HAP-1 (cell line): Measurements from ENCODE around the gene ZNF711.
"Not testable (repeated sequence)": the region's sequence is repeated elsewhere in the genome, so short reads cannot be mapped to it uniquely, and the experiment has no call there.

Source experiments
- DNase-seq, 2 experiments: peaks; one replicate each; pipeline ENCODE4 v3.0.0-alpha.2; 2016 to 2020; ENCODE audit warnings: low spot score in 2 of 2
- H3K27me3 ChIP-seq: fragments of 250-450 bp; sonication (Bioruptor Pico); 2 replicates; pipeline ENCODE4 v1.5.1; 2020; ENCODE audit warnings: low read depth, mild to moderate bottlenecking, moderate library complexity
- H3K36me3 ChIP-seq: fragments of 250-450 bp; sonication (Bioruptor Pico); replicated peaks from 2 replicates; pipeline ENCODE4 v1.5.1; 2020; ENCODE audit warnings: mild to moderate bottlenecking
- H3K4me1 ChIP-seq: fragments of 250-450 bp; sonication (Bioruptor Pico); 2 replicates; pipeline ENCODE4 v1.5.1; 2020; ENCODE audit warnings: mild to moderate bottlenecking
- H3K4me3 ChIP-seq: fragments of 250-450 bp; sonication (Bioruptor Pico); 2 replicates; pipeline ENCODE4 v1.5.1; 2020; ENCODE audit warnings: mild to moderate bottlenecking, moderate library complexity
- H3K9me3 ChIP-seq: fragments of 250-450 bp; sonication (Bioruptor Pico); 2 replicates; pipeline ENCODE4 v1.5.1; 2020; ENCODE audit warnings: mild to moderate bottlenecking, moderate library complexity
- in situ Hi-C: fragments of 300-500 bp; cut with MboI; formaldehyde crosslinking; loops from 3 replicates; pipeline ENCODE4 v1.14.3; 2020; ENCODE audit warnings: low sequenced_read_pairs, inconsistent platforms, mixed read lengths

The ZNF711 gene

GRCh38 chrX:85243761-85244449 is at the start of gene ZNF711, which contains the start of gene SATL1:
Gene ZNF711 (plus strand): TSS chrX:85243991. CDS start chrX:85247573, 3,582 bp downstream.
Gene SATL1 (minus strand): TSS chrX:85243779. CDS start chrX:85108968, 134,811 bp downstream.
- Histone ChIP-seq H3K4me1 (peaks cover 22% of the 10 kb centered on the region), H3K27me3 (no peaks in the 10 kb centered on the region), H3K4me3 (peak within 1 kb of the TSS; percentile 77), H3K36me3 (peaks cover 5% of the 10 kb centered on the region), H3K9me3 (no peaks in the 10 kb centered on the region)
- in situ Hi-C loops, result no loop called here
- peak; percentile 90 to 92 for DNase-seq

- no peaks in the 10 kb centered on the region for H3K9me3 ChIP-seq
- H3K4me1 ChIP-seq, result peaks cover 5% of the 10 kb centered on the region
- H3K36me3 ChIP-seq, result no peaks in the 10 kb centered on the region
- no peaks in the 10 kb centered on the region for H3K27me3 ChIP-seq
- H3K4me3 ChIP-seq, result no peak overlapping the region
- in situ Hi-C loops, result no loop called here
- DNase-seq, result peak in 1 of 2 experiments; percentile 46
Measured at GRCh38 chrX:85196319-85196718, 47.5 kb upstream of the ZNF711 start.

DNA sequence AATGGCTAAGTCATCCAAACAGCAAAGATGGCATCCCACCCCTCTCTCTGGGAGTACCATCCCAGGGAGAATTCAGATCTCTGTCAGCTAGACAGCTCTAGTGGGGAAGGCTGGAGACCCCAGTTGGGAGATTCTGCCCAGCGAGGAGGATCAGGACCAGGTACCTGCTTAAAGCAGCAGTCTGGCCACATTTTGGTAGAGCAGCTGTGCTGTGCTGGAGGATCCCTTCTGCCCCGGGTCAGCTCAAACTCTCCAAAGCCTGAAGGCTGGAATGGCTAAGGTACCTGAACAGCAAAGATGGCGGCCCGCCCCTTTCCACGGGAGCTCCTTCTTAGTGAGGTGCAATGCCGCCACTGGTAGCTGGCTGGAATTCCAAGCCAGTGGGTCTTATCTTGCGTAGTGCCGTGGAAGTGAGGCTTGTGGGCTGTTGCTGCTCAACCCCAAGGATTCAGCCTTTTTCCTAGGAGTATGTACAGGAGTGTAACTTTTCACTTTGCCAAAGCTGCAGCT is 40.3 kb upstream of the ZNF711 start:
- Histone ChIP-seq H3K4me1 (no peaks in the 10 kb centered on the region), H3K9me3 (no peaks in the 10 kb centered on the region), H3K27me3 (no peaks in the 10 kb centered on the region), H3K4me3 (no peak overlapping the region), H3K36me3 (no peaks in the 10 kb centered on the region)
- DNase-seq, result no peak
- in situ Hi-C loops, result no loop called here

GRCh38 chrX:85213792-85214530 is 29.8 kb upstream of the ZNF711 start:
- H3K4me3 ChIP-seq, result no peak overlapping the region
- in situ Hi-C loops, result no loop called here
- no peaks in the 10 kb centered on the region for H3K36me3 ChIP-seq
- no peaks in the 10 kb centered on the region for H3K27me3 ChIP-seq
- no peak for DNase-seq
- no peaks in the 10 kb centered on the region for H3K9me3 ChIP-seq
- H3K4me1 ChIP-seq, result no peaks in the 10 kb centered on the region

- in situ Hi-C loops, result no loop called here
- H3K9me3 ChIP-seq, result no peaks in the 10 kb centered on the region
- no peaks in the 10 kb centered on the region for H3K4me1 ChIP-seq
- no peaks in the 10 kb centered on the region for H3K27me3 ChIP-seq
- no peak overlapping the region for H3K4me3 ChIP-seq
- H3K36me3 ChIP-seq, result no peaks in the 10 kb centered on the region
- no peak for DNase-seq
Measured at GRCh38 chrX:85215946-85216345, 27.8 kb upstream of the ZNF711 start.

DNA sequence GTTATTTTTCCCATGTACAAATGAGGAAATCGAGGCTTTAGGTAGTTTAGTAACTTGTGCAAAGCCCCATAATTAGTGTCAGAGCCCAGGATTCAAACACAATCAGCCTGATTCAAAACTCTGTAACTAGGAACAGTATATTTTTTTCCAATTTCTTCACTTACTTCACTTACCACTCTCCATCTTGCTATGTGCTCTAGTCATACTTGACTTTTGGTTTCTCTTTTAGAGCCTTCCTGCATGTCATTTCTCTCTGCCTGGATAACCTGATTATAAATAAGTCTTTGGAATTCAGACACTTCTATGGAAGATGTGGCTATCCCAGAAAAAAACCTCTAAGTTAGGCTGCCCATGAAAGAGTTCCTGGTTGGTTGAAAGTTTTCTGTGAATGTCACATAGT is 22.4 kb upstream of the ZNF711 start:
- H3K4me3 ChIP-seq, result no peak overlapping the region
- no peaks in the 10 kb centered on the region for H3K27me3 ChIP-seq
- no peaks in the 10 kb centered on the region for H3K9me3 ChIP-seq
- DNase-seq, result no peak
- no peaks in the 10 kb centered on the region for H3K4me1 ChIP-seq
- no peaks in the 10 kb centered on the region for H3K36me3 ChIP-seq
- in situ Hi-C loops, result no loop called here

- in situ Hi-C loops, result no loop called here
- no peak for DNase-seq
- no peaks in the 10 kb centered on the region for H3K4me1 ChIP-seq
- H3K36me3 ChIP-seq, result no peaks in the 10 kb centered on the region
- no peaks in the 10 kb centered on the region for H3K27me3 ChIP-seq
- no peaks in the 10 kb centered on the region for H3K9me3 ChIP-seq
- H3K4me3 ChIP-seq, result no peak overlapping the region
Measured at GRCh38 chrX:85223359-85223758, 20.4 kb upstream of the ZNF711 start.

DNA sequence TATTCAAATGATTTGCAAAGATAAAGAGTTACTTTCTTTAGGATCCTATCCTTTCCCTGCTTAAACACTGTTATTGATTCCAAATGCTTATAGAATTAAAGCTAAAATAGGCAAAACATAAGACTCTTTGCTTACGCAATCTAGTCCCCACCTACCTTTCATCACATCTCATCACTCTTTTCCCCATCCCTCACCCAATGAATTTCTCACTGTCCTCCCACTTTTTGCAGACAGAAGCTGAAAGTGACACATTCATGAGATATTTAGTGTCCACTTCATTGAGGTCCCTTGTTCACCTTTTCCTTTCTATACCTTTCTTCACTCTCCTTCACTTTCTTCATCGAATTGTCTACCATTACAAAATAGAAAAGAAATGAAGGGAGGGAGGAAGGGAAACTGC is 636 bp upstream of the ZNF711 start:
- DNase-seq, result no peak
- H3K27me3 ChIP-seq, result no peaks in the 10 kb centered on the region
- H3K9me3 ChIP-seq, result no peaks in the 10 kb centered on the region
- in situ Hi-C loops, result no loop called here
- H3K4me1 ChIP-seq, result peaks cover 22% of the 10 kb centered on the region
- no peaks in the 10 kb centered on the region for H3K36me3 ChIP-seq
- peak overlapping the region; percentile 77 for H3K4me3 ChIP-seq

- Histone ChIP-seq H3K4me1 (peaks cover 20% of the 10 kb centered on the region), H3K27me3 (no peaks in the 10 kb centered on the region), H3K9me3 (no peaks in the 10 kb centered on the region), H3K4me3 (peak overlapping the region; percentile 77), H3K36me3 (peaks cover 6% of the 10 kb centered on the region)
- DNase-seq, result peak; percentile 41 to 58
- in situ Hi-C loops, result no loop called here
Measured at GRCh38 chrX:85244450-85245211, 840 bp downstream of the ZNF711 start.

GRCh38 chrX:85285286-85285685 is 41.5 kb downstream of the ZNF711 start:
- H3K9me3 ChIP-seq, in situ Hi-C loops, DNase-seq, H3K27me3 ChIP-seq, H3K4me1 ChIP-seq, H3K4me3 ChIP-seq, H3K36me3 ChIP-seq: not testable (repeated sequence)

- H3K4me3 ChIP-seq, result no peak overlapping the region
- DNase-seq, result peak; percentile 20 to 24
- in situ Hi-C loops, result no loop called here
- H3K27me3 ChIP-seq, result no peaks in the 10 kb centered on the region
- no peaks in the 10 kb centered on the region for H3K36me3 ChIP-seq
- H3K9me3 ChIP-seq, result no peaks in the 10 kb centered on the region; the same call in 1 of the 2 replicates
- no peaks in the 10 kb centered on the region; the same call in 1 of the 2 replicates for H3K4me1 ChIP-seq
Measured at GRCh38 chrX:85288992-85289723, 45.4 kb downstream of the ZNF711 start.

DNA sequence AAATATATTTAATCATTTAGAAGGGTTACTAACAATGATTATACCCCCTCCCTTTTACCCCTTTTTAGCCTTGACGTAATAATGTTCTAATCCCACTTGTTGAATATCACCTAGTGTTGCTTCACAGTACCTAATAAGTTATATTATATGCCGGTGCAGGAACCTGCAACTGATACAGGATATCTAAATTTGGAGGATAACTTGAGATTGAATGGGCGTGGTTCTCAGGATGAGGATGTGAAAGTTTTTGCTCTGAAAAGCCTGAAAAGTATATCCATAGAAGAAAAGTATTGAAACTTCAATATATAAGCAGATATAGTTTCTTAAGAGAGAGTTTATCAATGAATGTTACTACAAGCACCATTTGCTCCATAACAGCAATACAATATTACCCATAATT is 59.8 kb downstream of the ZNF711 start:
- Histone ChIP-seq H3K27me3 (no peaks in the 10 kb centered on the region), H3K4me3 (no peak overlapping the region), H3K9me3 (no peaks in the 10 kb centered on the region), H3K4me1 (no peaks in the 10 kb centered on the region), H3K36me3 (no peaks in the 10 kb centered on the region)
- in situ Hi-C loops, result no loop called here
- DNase-seq, result no peak

GRCh38 chrX:85309717-85310116 is 65.9 kb downstream of the ZNF711 start:
- DNase-seq, result peak; percentile 28 to 41
- Histone ChIP-seq H3K4me1 (no peaks in the 10 kb centered on the region), H3K36me3 (no peaks in the 10 kb centered on the region), H3K4me3 (no peak overlapping the region), H3K9me3 (no peaks in the 10 kb centered on the region), H3K27me3 (no peaks in the 10 kb centered on the region)
- in situ Hi-C loops, result no loop called here
